Left cardiac atrium (tissue), 4 donors: ENCODE results near the gene GSK3B. TPM values are rescaled to one million over a fixed set of nuclear protein-coding genes. Genes with fewer than 3 reads are reported as not detected.

Experiments used
- ATAC-seq, 2 donors: fragments of 200-7000 bp; cut with Tn5 transposase; one replicate each; pipeline ENCODE4 v1.9.1; 2020; ENCODE audit warnings: mild to moderate bottlenecking in 2 of 2, moderate library complexity in 2 of 2
- DNase-seq: peaks from one replicate; pipeline ENCODE4 v3.0.0-alpha.2; 2020
- intact Hi-C, 2 donors: fragments of 100-400 bp; cut with DNase I; formaldehyde crosslinking; loops; one replicate each; pipeline versions ENCODE4 v1.14.1 to v1.15.1; 2022 to 2023
- total RNA-seq, 2 donors: library from RNA; stranded (reverse); fragmentation: NEBNext Ultra II Directional; extraction: Animal tissue kit (Norgen Biotek cat#: 25700); gene quantifications; one replicate each; pipeline ENCODE4 v1.2.1, GENCODE V29; 2021
- donor health status: DM: no; HTN: yes; CAD: no.
- donor health status: DM: no; HTN: yes; CAD: no; lungs with severe emphysema.
- donor health status: DM: yes; HTN: yes; CAD: no.
- donor health status: Dilated cardiomyopathy.

Gene GSK3B
- total RNA-seq, 2 donors from 2014 or later: 37.0 to 39.1 TPM

- intact Hi-C loops: no loop called here
- DNase-seq: no peak
- ATAC-seq: no peak
These were observed 315.4 kb downstream of the GSK3B start for GRCh38 chr3:119778811-119779210.

GRCh38 chr3:119778176-119778575, 316.1 kb downstream of the GSK3B start:
- DNase-seq (no peak), ATAC-seq (no peak)
- intact Hi-C loops: no loop called here

GRCh38 chr3:119776304-119776703, 317.9 kb downstream of the GSK3B start:
- ATAC-seq (no peak), DNase-seq (no peak)
- intact Hi-C loops: no loop called here

- ATAC-seq: no peak
- intact Hi-C loops: no loop called here
- no peak for DNase-seq
These were observed 319.8 kb downstream of the GSK3B start for GRCh38 chr3:119774444-119774843.

Other genes starting within 250 kb of the GSK3B start
- under 1 TPM; 0.21 to 0.29 TPM for gene GPR156, start 190.8 kb upstream of the GSK3B start, total RNA-seq